NCI-H524 (cell line): ENCODE measurements around the gene FAM228B.
"Not testable (repeated sequence)": the region's sequence is repeated elsewhere in the genome, so short reads cannot be mapped to it uniquely, and the experiment has no call there.

Experiments
- DNase-seq, 2 experiments: peaks; one replicate each; lab custom pipeline; 2025; lab: John Stamatoyannopoulos, UW

FAM228B gene

DNA sequence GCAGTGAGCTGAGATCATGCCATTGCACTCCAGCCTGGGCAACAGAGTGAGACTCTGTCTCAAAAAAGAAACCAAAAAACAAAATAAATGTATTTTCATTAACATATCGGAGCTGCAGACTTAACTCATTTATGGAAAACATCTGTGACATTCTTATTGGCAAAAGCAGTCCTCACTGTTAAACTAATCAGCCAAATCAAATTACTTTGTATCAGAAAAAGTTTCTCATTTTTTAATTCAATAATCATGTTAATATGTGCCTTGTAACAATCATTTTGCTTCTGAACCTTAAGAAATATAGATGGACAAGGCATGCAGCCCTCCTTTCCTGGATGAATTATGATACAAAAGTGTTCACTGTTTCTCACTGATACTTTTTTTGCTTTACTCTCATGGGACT is 20.6 kb upstream of the FAM228B start:
- no peak for DNase-seq

DNA sequence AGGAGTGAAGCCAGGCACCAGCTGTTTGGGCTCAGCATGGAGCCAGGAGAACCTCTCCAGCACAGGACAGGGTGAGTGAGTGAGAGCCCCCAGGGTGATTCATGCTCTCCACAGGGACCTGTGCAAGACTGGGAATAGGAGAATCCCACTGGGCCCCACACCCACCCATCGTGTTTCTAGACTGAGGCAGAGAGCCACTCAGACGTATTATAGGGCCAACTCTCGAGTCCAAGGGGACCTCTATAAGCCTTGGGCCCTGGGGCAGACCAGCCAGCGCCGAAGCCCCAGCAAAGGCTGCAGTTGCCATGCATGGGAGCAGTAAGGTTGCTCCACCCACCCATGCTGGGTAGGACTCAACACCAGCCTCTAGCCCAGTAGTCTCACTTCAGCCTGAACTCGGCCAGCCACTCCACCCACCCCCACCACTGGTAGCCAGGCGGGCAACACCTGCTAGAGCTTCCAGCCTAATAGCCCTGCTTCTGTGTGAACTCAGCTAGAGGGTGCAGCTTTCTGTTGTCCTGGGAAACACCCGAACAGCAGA is 19.1 kb upstream of the FAM228B start:
- no peak for DNase-seq

DNA sequence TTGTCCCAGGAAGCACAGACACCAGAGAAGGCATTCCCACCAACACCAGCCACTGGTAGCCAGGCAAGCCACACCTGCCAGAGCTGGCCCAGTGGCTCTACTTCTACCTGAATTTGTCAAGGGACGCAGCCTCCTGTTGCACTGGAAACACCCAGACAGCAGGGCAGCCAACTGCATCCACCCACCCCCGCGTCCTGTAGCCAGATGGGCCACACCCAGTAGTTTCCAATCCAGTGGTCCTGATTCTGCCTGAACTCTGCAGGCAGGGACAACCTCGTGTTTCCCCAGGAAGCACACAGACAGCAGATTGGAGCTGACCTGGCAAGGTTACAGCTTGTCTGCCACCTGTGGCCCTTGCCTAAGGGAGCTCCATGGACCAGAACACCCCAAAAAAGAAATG is 18.4 kb upstream of the FAM228B start:
- no peak for DNase-seq

DNA sequence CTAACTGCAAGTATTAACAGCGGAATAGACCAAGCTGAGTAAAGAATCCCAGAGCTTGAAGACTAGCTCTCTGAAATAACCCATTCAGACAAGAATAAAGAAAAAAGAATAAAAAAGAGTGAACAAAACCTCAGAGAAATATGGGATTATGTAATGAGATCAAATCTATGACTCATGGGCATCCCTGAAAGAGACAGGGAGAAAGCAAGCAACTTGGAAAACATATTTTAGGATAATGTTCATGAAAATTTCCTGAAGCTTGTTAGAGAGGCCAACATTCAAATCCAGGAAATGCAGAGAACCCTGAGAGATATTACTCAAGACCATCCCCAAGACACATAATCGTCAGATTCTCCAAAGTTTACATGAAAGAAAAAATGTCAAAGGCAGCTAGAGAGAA is 17.5 kb upstream of the FAM228B start:
- DNase-seq: no peak

DNA sequence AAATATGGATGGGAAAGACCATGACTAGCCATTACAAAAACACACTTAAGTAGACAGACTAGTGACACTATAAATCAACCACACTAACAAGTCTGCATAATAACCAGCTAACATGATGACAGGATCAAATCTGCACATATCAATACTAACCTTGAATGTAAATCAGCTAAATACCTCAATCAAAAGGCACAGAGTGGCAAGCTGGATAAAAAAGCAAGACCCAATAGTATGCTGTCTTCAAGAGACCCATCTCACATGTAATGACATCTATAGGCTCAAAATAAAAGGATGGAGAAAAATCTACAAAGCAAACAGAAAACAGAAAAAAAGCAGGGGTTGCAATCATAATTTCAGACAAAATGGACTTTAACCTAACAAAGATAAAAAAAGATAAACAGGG is 16.5 kb upstream of the FAM228B start:
- DNase-seq: no peak

DNA sequence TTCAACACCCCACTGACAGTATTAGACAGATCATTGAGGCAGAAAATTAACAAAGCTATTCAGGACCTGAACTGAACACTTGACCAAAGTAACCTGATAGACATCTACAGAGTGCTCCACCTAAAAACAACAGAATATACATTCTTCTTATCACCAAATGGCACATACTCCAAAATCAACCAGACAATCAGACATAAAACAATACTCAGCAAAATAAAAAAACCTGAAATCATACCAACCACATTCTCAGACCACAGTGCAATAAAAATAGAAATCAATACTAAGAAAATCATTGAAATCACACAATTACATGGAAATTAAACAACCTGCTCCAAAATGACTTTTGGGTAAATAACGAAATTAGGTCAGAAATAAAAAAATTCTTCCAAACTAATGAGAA is 15.9 kb upstream of the FAM228B start:
- no peak for DNase-seq

DNA sequence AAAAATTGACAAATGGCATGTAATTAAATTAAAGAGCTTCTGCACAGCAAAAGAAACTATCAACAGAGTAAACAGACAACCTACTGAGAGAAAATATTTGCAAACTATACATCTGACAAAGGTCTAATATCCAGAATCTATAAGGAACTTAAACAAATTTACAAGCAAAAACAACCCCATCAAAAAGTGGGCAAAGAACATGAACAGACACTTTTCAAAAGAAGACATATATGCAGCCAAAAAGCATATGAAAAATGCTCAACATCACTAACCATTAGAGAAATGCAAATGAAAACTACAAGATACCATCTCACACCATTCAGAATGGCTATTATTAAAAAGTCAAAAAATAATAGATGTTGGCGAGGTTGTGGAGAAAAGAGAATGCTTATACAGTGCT is 13.8 kb upstream of the FAM228B start:
- DNase-seq: not testable (repeated sequence)

DNA sequence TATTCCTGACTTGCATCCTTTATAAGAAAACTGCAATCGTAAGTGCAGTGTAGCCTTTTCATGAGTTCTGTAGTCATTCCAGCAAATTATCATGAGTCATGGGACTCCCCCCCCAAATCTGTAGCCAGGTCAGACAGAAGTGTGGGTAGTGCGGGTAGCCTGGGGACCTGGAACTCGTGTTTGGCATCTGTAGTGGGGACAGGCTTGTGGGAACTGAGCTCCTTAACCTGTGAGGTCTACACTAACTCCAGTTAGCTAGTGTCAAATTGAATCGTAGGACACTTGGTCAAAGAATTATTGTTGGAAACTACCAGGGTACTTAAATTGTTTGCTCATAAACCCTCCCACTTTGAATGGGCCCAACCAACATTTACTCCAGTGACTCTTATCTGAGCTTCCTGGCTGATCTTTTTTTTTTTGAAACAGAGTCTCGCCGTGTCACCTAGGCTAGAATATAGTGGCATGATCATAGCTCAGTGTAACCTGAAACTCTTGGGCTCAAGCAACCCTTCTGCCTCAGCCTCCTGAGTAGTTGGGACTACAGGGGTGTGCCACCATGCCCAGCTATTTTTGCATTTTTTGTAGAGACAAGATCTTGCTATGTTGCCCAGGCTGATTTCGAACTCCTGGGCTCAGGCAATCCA is 12.5 kb upstream of the FAM228B start:
- no peak for DNase-seq

DNA sequence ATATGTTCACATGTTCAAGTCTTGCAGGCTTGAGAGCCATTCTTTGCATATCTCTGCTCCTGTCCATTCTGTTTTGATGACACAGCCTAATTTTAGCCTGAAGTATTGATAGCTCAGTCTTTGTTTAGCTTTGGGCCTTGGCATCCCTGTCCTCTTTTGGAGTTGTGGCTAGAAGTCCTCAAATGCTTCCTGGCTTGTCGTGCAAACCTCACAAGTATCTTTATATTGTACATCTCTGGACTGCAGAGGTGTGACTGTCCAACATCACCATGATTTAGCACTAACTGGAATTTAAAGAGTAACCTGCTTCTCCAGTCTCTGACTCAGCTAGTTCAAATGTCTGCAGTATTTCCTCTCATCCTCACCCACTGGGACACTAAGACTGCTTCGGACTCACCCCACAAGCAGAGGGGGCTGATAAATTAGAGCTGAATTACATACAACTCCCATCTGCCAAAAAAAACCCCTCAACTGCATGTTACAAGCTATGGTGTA is 11.8 kb upstream of the FAM228B start:
- DNase-seq: no peak

DNA sequence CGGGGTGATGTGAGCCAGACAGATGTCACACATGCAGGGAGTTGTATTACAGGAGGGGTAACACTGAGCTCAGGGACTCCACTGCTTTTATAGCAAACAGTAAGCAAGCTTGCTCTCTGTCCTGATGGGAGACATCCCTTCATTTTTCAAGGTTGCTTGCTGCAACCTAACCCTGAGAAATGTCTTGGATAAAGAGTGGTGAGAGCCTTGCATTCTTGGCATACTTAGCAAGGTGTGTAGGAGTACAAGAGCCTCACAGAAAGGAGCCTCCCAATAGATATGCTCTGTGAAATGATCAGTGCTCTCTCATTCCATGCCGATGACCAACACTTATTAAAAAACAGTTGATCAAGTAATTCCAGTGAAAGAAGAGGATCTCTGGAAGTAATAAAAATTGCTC is 8.2 kb upstream of the FAM228B start:
- DNase-seq: no peak

DNA sequence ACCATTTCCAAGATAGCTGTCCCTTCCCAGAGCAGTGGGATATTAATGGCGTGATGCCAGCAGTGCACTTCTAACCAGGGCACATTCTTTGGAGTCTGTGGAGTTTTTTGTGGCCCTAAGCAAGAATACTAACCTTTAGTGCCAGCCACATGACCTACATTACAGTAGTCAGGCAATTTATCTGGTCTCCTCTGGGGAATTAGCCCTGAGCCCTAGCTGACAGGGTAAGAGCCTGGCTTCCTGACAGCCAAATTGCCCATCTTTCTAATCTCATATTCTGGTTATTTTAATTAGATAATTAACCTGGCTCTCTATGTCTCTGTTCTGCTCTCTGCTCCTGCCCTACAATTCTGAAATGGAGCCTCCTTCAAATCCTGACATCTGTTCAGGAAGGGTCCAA is 5.4 kb upstream of the FAM228B start:
- DNase-seq: peak; percentile 5 to 48

DNA sequence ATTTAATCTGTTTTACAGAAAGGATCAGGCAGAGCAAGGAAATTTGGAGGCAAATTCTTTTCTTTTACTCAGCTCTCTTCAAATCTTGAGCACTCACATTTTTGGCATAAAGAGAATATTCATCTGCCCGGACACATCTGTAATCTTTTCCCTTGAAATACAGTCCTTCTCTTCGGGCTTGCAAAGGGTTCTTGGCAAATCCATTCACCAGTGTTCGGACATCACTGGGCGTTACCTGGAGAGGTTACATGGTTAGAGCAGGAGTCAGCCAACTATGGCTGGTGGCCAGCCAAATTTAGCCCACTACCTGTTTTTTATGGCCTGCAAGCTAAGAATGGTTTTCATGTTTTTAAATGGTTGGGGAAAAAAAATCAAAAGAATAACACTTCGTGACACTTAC is 2.2 kb upstream of the FAM228B start:
- no peak for DNase-seq

DNA sequence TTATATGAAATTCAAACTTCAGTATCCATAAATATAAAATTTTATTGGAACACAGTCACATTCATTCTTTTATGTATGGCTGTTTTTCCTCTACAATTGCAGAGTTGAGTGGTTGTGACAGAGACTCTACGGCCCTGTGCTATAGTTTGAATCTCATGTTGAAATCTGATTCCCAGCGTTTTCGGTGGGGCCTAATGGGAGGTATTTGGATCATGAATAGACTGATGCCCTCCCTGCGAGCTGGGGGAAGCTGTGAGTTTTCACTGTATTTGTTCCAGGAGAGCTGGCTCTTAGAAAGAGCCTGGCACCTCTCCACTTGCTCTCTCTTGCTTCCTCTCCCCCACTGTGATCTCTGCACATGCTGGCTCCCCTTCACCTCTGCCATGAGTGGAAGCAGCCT is 1.8 kb upstream of the FAM228B start:
- DNase-seq: no peak

DNA sequence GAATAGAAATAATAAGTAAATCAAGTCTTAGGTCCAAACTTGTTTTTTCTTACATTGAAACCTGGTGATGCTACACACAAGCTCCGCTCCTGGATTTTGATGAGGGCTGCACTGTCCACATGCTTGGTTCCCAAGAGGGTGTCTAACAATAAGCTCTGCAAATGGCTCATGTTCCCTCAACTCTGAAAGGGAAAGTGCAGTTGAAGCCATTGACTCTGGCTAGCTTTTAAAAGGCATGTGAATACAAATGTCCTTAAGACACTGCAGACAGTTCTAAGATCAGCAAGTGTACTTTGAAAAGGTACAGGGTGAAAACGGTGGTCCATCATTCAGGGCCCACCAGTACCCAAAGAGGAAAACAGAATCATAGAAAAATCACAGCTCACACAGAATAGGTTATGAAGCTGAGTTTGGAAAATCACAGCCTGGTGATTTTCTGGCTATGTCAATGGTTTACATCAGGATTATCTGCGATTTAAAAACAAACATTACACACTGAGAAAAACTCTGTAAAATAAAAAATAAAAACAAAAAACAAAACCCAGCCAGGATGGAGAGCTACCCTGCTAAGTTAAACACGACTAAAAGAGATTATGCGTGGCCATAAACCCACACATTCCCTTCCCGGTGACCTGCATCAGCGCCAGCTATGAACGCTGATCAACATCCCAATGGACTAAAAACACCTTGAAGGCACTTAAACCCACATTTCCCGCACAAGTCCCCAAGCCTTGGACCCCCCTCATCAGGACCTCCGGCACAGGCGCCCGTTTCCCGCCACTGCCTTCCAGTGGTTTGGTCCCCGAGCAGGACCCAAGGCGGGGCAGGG is 689 bp upstream of the FAM228B start:
- peak in 1 of 2 experiments; percentile 28 for DNase-seq

DNA sequence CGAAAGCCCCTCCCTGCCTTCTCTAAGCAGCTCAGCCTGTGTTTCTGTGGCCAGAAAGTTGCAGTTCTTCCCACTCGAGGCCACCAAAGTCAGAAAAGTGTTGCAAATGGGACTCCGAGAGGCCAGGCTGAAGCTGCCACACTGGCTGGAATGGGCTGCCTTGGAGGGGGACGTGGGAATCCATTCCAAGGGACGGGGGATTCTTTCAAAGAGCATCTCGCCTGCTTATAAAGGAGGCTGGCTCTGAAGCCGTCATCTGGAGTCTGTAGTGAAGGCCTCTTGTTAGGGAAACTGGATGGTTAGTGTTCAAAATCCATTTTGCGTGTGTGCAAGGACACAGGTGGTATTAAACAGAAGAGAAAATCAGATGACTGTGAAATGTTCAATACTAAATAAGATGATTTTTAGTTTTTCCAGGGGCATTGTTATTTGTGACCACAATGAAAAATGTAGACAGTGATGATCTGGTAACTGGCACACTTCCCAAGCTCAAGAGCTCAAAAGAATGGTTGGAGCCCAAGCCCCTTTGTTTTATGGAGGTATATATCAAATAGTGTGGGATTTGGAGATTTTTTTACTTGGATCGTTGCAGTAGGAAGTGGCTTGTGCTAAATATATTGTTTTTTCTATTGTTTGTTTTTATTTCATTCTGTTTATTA is 782 bp downstream of the FAM228B start:
- peak; percentile 21 to 62 for DNase-seq

DNA sequence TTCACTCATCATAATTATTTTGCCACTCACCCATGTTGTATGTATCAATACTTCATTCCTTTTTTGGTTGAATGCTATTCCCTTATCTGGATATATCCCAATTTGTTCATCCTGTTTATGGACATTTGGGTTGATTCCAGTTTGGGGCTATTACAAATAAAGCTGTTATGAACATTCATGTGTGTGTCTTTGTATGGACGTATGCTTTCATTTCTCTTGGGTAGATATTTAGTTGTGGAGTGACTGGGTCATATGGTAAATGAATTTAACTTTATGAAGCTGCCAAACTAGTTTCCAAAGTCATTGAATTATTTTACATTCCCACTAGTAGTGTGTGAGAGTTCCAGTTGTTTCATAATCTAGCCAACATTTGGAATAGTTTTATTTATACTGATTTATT is 2.7 kb downstream of the FAM228B start:
- DNase-seq: no peak

DNA sequence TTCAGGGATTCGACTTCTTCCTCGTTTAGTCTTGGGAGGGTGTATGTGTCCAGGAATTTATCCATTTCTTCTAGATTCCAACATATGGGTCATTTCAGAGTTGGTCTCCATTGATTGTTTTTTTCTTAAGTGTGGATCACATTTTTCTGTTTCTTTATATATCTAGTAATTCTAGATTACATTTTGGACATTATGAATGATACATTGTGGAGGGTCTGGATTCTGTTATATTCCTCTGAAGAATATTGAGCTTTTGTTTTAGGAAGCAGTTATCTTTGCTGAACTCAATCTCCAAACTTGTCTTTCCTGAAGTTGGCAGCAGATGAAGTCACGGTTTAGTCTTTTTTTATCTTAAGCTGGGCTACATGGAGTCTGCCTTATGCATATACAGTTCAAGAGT is 9.3 kb downstream of the FAM228B start:
- no peak for DNase-seq

DNA sequence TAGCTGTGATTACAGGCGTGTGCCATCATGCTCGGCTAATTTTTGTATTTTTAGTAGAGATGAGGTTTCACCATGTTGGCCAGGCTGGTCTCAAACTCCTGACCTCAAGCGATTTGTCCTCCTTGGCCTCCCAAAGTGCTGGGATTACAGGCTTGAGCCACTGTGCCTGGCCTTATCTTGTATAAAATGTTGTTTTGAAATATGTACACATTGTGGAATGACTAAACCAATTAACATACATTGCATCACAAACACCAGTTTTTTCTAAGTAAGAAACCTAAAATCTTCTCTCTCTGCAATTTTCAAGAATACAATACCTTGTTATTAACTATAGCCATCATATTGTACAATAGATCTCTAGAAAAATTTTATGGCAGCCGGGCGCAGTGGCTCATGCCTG is 17.0 kb downstream of the FAM228B start:
- not testable (repeated sequence) for DNase-seq

DNA sequence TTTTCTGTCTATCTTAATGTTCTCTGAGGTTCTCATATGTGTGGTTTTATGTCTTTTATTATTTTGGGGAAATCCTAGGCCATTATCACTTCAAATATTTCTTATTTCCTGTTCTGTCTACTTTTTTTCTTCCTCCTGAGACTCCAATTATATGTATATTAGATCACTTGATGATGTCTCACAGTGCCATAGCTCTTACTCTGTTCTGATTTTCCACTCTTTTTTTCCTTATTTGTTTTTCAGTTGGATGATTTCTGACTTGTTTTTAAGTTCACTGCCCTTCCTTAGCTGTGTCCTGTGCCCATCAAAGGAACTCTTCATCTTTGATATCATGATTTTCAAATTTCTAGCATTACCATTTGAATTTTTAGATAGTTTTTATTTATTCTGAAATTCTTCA is 24.1 kb downstream of the FAM228B start:
- no peak for DNase-seq

DNA sequence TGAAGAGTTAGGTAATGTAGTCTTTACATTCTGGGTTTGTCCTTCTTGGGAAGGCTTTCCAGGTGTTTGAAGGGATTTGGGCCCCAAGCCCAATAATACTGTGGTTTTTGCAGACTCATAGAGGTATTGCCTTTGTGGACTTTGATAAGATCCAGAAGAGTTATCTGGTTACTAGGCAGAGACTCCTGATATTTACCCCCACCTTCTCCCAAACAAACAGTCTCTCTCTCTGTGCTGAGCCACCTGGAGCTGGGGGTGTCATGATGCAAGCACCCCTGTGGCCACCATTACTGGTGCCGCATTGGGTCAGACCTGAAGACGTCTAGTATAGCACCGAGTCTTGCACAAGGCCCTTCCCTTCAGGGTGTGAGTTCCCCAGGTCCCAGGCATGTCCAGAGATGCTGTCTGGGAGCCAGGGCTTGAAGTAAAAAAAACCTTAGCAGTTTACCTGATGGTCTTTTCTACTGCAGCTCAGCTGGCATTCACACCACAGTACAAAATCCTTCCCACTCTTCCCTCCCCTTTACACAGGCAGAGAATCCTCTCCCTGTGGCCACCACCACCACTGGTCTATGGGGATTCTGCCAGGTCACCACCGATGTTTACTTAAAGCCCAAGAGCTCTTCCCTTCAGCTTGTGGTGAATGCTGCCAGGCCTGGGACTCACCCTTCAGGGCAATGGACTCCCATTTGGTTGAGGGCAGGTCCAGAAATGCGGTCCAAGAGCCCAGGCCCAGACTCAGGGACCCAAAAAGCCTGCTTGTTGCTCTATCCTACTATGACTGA is 29.3 kb downstream of the FAM228B start:
- no peak for DNase-seq

DNA sequence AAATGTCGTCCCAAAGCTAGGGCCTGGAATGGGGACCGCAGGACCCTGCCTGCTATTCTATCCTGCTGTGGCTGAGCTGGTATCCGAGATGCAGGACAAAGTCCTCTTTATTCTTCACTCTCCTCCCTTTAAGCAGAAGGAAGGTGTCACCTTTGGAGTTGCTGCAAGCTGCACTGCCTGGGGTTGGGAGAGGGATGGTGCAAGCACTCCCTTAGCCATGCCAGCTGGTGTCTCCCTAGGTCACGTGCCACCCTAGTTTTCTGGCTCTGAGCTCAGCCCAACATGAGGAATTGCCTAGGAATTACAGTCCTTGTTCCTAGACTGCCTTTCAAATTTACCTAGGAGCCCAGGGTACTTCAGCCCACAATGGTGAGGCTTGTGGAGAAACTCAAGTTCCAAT is 30.2 kb downstream of the FAM228B start:
- DNase-seq: no peak

DNA sequence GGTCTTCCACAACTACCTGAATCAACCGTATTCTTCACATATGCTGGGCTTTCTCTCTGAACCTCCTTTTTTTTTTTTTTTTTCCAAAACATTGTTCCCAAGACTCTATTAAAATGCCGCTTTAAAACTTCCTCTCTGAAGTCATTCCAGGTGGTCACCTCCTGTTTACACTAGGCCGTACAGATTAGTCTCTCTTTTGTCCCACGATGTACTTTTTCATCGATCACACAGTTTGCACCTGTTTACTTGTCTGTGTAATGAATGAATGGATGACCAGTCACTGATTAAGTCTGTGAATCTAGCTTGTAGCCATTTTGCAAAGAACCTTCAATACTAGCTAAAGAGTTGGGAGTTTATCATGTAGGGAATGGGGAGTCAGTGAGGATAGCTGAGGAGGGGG is 34.9 kb downstream of the FAM228B start:
- DNase-seq: no peak
